ENCODE measurements around the gene PRKAR1A.
A peak's percentile ranks its signal among the peaks of the same experiment; 100 is the strongest.
"Not testable (repeated sequence)": the region's sequence is repeated elsewhere in the genome, so short reads cannot be mapped to it uniquely, and the experiment has no call there.

The PRKAR1A gene

DNA sequence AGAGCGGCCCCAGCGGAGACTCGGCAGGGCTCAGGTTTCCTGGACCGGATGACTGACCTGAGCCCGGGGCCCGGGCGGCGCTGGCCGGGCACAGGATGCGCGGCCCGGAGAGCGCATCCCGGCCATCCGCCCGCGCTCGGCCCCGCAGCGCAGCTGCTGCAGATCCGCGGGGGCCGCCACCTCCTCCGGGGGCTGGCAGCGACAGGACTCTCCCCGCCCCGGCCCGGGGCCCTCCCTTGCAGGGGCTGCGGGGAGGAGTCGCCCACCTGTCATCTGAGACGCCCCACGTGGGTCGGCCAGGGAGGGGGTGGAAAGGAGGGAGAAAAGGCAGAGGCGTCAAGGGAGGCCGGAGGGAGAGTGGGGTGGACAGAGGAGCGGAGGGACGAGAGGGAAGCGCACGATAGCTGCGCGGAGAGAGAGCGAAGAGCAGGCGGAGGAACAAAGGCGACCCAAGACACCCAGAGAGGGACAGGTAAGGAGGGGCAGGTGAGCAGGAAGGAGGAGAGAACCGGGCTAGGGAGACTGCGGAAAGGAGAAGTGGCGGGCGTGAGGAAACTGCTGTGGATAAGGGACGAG is 471 bp upstream of the PRKAR1A start:
- peak; percentile 54 to 62 for DNase-seq (ENCODE audit: low read depth in 2 of 2)

DNA sequence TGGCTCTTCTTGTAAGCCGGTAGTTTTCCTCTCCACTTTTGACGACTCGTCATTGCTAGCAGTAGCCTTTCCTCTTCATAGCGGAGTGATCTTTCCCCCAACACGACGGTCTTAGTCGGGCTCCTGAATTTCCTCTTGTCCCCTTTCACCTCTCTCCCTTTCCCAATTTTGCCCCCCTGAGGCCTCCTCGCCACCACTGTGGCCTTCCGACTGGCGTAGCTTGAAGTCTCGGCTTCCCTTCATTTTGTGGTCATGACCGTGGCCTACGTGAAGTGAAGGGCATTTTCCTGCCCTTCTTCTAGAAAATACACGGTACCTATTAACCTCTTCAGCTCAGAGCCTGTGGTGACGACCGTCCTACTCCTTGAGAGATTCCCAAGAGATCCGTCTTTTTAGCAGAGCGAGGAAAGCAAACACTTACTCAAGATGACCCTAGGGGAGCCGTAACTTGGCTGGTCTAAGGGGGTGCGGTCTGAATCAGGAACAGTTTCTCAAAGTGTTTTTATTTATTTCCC is 787 bp downstream of the PRKAR1A start:
- no peak for DNase-seq (ENCODE audit: low read depth in 2 of 2)

DNA sequence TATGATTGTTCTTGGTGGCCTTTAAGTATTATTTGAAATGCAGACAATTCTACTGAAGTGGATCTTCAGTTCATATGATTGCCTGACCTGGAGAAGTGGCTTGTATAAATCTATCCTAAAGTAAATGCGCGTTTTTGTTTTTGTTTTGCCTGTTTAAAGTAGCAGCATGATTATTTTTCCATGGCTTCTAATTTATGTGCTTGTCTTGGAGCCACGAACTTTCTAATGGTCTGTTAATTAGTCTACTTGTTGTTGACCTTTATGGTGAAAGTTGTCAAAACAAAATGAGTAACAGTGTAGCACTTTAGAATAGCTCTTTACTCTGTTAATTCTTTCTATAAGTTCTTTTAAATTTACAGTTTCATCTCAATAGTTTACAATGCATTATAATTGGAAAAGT is 1.7 kb downstream of the PRKAR1A start:
- no peak for DNase-seq (ENCODE audit: low read depth in 2 of 2)

DNA sequence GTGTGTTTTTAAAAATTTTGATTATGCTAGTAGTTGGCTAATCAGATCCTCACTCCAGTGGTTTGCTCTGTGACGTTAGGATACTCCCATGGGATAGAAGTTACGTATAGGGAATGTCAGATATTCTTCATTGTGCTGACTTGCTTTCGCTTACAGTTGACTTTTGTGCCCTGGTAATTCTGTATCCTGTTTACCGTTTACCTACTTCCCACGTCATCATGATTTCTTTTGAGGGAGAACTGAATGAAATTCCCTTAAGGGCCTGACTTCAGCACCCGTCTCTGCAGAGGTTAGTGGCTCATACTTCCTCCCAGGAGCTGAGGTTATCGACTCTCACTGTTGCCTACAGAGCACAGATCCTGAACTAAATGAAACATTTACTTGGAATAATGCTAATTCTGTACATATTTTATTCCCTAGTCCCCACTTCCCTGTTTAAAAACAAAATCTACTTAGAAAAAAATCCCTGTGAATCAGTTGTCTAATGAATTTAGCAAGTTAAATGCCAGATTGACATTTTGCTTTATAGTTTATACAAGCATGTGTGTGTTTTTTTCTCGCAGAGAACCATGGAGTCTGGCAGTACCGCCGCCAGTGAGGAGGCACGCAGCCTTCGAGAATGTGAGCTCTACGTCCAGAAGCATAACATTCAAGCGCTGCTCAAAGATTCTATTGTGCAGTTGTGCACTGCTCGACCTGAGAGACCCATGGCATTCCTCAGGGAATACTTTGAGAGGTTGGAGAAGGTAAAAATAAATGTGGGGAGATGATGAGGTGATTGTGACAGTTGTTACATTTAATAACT is 2.8 kb downstream of the PRKAR1A start:
- DNase-seq (ENCODE audit: low read depth in 2 of 2), result no peak

DNA sequence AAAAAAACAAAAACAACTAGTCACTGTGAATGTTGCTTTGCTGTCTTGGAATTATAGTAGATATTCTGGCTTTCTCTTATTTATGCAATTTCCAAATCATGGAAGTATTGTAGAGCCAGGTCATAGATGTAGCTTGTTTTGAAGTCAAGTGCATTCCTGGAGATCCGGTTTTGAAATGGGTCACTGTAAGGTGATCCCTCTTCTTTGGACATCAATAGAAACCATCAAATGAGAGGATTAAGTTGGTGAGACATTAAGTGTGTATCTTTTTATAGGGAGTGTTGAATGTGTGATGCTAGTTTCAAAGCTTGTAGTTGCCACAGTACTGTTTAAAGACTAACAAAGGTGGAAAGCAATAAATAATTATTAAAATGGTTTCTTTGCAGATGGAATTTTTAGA is 4.5 kb downstream of the PRKAR1A start:
- no peak for DNase-seq (ENCODE audit: low read depth in 2 of 2)

DNA sequence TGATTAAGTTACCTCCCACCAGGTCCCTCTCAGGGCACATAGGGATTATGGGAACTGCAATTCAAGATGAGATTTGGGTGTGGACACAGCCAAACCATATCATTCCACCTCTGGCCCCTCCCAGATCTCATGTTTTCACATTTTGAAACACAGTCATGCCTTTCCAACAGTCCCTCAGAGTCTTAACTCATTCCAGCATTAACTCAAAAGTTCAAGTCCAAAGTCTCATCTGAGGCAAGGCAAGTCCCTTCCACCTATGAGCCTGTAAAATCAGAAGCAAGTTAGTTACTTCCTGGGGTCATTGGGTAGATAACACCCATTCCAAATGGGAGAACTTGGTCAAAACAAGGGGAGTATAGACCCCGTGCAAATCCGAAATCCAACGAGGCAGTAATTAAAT is 5.4 kb downstream of the PRKAR1A start:
- DNase-seq (ENCODE audit: low read depth in 2 of 2), result not testable (repeated sequence)

DNA sequence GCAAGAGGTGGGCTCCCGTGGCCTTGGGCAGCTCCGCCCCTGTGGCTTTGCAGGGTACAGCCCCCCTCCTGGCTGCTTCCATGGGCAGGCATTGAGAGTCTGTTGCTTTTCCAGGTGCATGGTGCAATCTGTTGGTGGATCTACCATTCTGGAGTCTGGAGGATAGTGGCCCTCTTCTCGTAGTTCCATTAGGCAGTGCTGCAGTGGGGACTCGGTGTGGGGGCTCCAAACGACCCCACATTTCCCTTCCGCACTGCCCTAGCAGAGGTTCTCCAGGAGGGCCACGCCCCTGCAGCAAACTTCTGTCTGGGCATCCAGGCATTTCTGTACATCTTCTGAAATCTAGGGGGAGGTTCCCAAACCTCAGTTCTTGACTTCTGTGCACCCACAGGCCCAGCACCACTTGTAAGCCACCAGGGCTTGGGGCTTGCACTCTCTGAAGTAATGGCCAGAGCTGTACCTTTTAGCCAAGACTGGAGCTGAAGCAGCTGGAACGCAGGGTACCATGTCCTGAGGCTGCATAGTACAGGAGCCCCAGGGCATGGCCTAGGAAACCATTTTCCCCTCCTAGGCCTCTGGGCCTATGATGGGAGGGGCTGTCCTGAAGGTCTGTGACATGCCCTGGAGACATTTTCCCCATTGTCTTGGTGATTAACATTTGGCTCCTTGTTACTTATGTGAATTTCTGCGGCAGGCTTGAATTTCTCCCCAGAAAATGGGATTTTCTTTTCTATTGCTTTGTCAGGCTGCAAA is 6.0 kb downstream of the PRKAR1A start:
- DNase-seq (ENCODE audit: low read depth in 2 of 2), result no peak

DNA sequence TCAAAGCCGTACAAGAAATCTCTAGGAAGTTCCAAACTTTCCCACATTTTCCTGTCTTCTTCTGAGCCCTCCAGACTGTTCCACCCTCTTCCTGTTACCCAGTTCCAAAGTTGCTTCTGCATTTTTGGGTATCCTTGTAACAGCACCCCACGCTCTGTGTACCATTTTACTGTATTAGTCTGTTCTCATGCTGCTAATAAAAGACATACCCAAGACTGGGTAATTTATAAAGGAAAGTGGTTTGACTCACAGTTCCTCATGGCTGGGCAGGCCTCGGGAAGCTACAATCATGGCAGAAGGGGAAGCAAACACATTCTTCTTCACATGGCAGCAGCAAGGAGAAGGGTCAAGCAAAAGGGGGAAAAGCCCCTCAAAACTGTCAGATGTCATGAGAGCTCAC is 6.8 kb downstream of the PRKAR1A start:
- not testable (repeated sequence) for DNase-seq (ENCODE audit: low read depth in 2 of 2)

DNA sequence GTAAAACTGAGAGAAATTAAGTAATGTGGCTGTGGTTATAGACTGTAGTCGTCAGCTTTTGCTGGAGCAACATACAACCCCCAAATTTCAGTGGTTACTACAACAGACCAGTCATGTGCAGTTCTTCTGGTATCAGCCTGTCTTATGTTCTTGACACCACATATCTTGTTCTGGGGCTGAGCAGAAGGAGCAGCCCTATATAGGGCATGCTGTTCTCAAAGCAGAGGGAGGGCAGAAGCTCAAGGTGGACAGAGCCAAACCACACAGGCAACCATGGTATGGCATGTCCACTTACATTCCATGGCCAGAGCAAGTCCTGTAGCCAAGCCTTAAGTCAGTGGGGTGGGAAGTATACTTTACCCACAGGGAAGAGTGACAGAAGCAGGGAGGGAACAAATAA is 7.7 kb downstream of the PRKAR1A start:
- no peak for DNase-seq (ENCODE audit: low read depth in 2 of 2)

DNA sequence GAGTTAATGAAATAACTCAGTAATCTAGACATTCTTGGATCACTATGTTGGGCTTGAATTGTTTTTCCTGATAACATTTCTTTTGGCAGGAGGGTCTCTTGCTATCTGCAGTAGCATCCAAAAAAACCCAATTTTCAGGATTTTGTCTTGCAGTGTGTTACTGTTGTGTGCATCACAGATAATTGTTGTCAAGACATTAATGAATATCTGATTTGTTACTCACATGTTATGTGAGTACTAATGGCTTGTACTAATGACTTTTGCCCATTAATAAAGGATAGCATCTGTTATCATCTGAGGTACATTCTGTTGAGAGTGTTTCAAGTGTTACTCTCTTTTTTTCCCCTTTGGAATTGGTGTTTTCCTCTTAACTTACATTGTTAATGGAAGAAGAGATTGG is 10.0 kb downstream of the PRKAR1A start:
- DNase-seq (ENCODE audit: low read depth in 2 of 2), result no peak

DNA sequence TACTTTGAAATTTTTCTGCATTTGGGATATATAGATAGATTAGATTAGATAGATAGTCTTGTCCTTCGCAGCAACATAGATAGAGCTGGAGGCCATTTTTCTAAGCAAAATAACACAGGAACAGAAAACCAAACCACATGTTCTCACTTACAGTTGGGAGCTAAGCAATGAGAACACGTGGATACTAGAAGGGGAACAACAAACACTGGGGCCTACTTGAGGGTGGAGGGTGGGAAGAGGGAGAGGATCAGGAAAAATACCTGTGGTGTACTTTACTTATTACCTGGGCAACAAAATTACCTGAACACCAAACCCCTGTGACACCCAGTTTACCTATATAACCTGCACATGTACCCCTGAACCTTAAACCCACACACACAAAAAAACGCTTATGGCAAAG is 14.3 kb downstream of the PRKAR1A start:
- no peak for DNase-seq (ENCODE audit: low read depth in 2 of 2)

DNA sequence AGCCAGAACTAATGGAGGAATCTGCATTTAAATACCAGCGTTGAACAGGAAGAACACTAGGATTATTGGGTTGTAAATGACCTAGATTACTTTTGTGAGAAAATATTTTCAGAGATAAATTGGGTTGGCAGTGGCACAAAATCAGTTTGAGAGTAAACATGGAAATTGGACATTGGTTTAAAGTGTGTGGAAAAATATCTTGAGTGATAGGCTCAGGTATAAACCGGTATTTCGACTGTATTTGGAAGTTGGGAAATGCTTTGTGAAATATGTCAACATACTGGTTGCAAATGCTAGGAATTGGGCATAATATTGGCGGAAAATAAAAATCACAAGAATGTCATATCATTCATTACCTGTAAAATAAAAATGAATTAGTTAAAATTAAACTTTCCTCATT is 15.1 kb downstream of the PRKAR1A start:
- DNase-seq (ENCODE audit: low read depth in 2 of 2), result no peak

DNA sequence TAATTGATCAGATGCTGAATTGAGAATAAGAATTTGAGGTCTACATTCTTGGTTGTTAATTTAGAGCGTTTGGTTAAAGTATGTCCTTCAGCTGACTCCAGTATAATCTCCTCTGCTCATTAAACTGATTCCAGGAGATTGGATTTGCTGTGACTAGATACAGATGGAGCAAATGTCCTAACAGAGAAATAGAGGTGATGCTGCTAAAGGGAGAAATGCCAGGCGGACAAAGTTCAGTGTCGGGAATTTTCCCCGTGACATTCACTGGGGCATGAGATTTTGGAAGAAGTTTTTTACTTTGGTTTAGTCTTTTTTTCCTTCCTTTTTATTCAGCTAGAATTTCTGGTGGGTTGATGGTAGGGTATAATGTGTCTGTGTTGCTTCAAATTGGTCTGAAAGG is 19.0 kb downstream of the PRKAR1A start:
- DNase-seq (ENCODE audit: low read depth in 2 of 2), result no peak

DNA sequence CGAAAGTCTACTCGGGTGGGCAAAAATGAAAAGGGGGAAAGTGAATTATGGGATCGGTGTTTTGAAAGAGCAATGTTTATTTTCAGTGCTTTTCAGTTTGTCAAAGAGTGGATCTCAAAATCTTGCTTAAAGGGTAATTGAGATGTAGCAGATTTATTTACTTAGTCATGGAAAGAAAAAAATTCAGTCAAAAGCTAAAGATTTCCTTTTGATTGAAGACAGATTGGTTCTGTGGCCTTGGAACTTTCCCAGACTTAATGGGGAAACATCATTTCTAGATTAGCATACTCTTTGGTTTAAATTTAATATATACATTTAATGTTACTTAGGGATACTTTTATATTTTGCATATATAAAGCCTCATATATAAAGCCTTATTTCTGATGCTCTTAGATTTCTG is 20.6 kb downstream of the PRKAR1A start:
- no peak for DNase-seq (ENCODE audit: low read depth in 2 of 2)

DNA sequence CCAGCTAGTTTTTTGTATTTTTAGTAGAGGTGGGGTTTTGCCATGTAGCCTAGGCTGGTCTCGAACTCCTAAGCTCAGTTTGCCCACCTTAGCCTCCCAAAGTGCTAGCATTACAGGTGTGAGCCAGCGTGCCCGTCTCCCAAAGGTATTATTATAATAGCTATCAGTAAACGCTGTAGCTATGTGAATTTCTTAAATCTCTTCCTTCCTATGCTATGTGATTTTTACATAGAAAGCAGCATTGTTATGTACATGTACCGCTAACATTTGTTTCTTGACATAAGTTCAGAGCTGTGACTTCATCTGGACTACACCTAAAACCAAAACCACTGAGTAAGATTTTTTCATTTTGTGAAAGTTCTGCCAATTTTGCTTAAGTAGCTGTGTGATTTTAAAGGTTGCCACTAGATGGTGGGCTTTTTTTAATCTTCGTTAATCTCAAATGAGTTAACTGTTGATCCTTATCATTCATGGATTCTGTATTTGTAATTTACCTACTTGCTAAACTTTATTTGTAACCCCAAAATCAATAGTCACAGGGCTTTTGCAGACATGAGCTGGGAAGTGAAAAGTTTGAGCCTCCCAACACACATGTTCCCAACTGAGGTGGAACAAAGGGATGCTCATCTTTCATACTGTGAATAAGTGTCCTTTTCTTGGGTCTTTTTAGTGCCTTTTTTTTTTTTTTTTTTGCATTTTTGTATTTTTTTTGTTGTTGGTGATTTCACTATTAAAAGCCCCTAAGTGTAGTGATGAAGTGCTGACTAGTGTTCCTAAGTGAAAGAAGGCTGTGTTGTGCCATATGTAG is 21.9 kb downstream of the PRKAR1A start:
- DNase-seq (ENCODE audit: low read depth in 2 of 2), result no peak

DNA sequence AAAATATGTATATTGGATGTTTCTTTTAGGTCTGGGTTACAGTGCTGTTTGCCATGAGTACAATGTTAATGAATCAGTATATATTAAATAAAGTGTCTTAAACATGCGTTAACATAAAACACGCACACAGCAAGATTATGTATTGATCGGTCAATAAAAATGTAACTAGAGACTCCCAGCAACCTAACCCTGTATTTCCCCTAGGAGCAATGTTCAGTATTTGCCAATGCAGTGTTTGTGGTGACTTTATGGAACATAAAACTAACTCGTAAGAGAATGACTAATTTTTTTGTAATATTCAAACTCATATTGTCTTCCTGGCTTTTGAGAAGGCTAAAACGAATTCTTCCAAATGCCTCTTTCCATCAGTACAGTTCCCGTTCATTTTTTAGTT is 22.5 kb downstream of the PRKAR1A start:
- DNase-seq (ENCODE audit: low read depth in 2 of 2), result no peak

DNA sequence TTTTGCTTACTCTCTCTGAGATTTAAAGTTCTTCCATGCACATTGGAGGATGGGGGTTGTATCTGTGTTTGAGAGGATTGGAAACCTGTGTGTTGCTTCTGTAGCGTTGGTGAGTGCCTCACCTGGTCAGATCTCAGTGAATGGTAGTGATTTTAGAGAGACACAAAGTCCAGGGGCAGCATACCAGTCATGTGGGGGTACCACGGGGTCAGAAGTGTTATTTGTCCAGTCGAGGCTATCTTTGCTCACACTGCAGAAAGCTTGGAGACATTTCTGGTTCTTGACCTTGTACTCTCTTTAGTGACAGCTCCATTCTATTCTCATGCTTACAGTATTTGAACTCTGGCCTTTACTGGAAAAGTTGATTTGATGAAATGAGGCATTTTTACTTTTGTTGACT is 23.7 kb downstream of the PRKAR1A start:
- no peak for DNase-seq (ENCODE audit: low read depth in 2 of 2)

DNA sequence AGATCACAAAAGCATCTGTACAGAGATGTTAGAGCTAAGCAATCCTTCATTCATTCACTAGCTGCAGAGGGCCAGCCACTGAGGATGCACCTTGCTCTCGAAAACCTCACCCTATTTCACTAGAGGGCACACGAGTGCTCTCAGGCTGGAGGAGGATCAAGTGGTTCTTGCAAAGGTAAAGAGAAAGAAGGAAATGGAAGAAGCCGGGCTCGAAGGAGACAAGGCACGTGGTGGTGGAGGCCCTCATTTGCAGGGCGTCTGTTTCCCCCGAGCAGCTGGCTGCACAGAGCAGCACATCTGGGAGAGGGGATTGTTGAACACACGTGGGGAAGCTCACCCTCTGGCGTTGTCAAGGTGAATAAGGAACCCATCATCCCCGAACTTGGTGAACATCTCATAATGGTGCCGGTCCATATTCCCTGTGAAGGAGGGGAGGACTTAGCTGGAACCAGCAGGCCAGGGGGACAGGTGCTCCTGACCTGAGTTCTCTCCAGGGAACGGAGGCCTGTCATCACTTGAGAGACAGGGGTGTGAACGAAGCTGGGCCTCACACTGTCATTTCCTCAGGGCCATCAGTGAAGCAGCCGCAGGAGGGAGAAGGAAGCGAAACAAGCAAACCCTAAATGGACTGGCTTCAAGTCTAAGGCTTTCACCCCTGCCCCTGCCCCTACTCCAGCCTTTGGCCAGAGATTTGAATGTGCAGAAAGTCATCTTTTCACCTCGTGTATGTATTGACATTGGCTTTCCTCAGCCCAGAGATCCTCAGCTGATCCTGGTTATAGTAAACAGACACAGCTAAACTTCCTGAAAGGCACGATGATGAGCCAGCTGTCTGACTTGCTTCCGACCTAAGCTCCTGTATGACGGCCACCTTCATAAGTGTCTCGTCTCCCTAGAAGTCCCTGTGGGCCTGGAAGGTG is 27.6 kb downstream of the PRKAR1A start:
- DNase-seq (ENCODE audit: low read depth in 2 of 2), result no peak

DNA sequence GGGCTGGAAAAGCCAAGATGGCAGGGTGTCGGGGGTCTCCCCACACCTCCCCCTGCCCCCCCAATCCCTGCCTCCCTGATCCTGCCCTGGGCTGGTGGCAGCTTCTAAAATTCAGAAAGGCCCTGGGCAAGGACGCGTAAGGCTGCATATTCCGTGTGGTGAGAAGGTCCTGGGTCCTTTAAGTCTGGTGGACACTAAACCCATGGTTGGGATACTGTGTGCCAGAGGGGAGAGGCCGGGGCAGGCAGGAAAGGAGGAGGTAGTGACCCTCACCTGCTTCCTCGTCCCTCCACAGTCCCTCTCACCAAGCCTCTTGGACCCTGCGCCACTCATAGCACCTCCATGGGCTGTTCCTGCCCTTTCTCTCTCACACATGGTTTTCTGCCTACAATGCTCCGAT is 28.8 kb downstream of the PRKAR1A start:
- DNase-seq (ENCODE audit: low read depth in 2 of 2), result no peak

DNA sequence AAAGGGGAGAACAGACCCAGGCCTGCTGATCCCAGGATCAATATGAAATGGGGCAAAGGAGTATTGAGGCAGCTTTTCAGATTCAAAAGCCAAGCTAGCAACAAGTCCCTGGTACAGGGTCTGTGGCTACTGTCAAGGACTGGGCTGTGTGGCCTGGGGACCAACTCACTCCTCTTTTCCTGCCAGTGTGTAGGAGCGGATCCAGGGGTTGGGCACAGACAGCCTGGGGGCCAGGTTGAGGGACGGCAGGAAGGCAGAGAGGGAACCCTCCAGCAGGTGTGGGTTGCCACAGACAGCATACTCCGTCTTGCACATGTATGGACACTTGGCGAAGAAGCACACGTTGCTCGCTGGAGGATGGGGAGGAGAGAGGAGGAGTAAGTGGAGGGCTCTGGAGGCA is 29.6 kb downstream of the PRKAR1A start:
- no peak for DNase-seq (ENCODE audit: low read depth in 2 of 2)

Data from stimulated activated CD8-positive, alpha-beta memory T cell treated with anti-CD3 and anti-CD28 coated beads, Interleukin-2, amount 100 ng/mL, for 1 hour (primary cell).